ENCODE data around the gene DDAH2.
"Not testable (repeated sequence)": the region's sequence is repeated elsewhere in the genome, so short reads cannot be mapped to it uniquely, and the experiment has no call there.

Gene DDAH2

DNA sequence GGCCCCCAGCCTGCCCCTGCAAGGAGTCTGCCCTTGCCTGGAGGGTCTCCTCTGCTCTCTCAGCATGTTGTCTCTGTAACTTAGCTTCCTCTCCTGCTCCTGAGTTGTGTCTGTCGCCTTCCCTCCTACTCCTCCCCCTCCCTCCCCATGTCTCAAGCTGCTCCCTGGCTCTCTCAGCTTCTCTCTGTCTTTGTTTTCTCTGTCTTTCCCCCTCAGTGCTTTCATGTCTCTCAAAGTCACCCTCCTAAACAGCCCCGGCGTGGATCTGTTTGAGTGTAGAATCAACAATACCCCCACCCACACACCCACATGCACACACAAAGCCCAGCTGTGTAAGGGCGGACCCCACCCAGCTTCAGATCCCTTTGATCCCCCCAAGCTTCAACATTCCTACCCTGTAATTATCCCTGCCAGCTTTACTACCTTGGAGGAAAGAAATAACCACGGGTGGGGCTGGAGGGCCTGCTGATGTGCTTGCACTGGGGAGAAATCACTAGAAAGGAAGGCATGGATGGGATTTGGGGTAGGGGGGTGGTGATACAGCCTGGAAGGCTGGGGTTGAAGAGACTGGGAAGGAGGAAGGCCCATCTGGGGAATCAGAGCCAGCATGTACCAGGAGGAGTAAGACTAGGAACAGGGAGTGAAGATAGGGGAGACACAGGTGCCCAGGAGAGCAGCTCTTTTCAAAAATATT, 15.0 kb downstream of the DDAH2 start:
- no peak for DNase-seq (ENCODE audit: low read depth)

DNA sequence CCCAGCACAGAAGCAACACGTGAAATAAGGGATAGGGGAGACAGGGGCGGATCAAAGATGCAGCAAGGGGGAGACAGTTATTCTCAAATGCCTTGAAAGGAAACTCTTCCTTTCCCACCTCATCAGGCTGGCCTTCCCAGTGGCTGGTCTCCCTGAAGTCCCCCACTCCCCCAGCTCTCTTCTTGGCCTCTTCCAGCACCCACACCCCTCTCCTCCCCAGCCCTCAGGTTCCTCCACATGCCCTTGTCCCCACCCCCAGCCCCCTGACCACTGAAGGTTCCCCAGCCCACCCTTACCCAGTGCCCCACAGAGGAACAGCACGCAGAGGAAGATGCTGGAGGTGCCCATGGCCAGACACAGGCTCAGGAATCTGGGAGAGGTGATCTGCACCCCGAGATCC, 15.6 kb downstream of the DDAH2 start:
- no peak for DNase-seq (ENCODE audit: low read depth)

DNA sequence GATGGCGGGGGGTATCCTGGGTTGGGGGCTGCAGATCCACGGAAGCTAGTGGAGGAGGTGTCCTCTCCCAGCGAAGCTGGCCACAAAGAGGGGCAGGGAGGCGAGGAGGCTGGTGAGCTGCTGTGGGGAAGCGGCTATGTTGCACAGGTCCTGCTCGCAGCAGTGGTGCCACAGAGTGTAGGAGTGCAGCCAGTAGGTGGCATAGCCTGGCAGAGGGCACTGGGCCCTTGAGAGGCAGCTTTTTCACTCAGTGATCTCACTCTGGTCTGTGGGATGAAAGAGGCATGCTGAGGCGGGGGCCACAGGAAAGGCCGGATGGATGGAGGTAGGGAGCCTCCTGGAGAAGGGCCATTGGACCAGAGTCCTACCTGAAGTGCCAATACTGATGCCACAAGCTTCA, 16.8 kb downstream of the DDAH2 start:
- no peak for DNase-seq (ENCODE audit: low read depth)

DNA sequence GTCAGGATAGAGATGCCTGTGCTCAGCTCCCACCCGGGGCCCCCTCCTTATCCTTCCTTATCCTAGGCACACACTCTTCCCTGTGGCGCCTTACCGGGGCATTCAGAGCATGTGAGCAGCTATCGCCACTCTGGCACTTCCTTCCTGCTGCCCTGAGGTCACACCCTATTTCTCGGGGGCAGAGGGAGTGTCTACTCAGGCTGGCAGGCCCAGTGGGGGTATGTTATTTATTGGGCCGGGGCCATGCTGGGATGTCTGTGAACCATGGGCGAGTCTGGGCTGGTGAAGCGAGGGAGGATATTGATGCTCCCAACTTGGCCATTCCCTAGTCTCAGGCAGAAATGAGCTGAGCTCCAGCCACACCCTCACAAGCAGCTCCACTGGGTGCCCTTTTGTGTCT, 17.9 kb downstream of the DDAH2 start:
- no peak for DNase-seq (ENCODE audit: low read depth)

DNA sequence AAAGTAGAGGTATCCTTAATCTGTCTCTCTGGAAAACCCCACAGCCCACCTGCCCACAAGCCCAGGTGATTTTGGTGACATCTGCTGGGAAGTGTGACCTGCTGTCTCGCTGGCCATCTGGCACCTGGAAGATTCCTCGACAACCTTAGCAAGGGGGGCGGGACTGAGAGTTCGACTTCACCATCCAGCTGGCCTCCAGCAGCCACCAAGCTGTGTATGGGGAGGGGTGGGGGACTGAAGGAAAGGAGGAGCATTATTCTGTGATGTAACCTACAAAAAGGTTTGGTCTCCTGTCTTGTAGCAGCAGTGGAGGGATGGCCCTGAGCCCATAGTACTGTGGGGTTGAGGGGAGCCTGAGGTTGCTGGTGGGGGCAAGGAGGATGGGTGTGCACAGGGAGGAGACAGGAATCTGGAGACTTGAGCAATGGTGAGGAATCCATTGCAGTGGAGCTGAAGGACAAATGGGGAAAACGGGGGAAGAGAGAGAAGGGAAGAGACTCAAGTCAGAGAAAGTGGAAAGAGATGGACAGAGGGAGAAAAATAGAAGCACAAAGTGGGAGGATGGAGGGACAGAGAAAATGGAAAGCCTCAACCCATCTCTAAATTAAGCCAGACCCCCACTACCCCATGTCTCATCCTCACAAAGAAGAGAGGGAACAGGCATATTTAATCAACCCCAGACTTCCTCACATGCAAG, 18.4 kb downstream of the DDAH2 start:
- DNase-seq (ENCODE audit: low read depth) = no peak

DNA sequence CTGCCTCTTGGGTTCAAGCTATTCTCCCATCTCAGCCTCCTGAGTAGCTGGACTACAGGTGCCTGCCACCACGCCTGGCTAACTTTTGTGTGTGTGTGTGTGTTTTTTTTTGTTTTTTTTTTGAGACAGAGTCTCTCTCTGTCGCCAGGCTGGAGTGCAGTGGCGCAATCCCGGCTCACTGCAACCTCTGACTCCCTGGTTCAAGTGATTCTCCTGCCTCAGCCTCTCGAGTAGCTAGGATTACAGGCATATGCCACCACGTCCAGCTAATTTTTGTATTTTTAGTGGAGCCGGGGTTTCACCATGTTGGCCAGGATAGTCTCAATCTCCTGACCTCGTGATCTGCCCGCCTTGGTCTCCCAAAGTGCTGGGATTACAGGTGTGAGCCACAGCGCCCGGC, 19.9 kb downstream of the DDAH2 start:
- not testable (repeated sequence) for DNase-seq (ENCODE audit: low read depth)

DNA sequence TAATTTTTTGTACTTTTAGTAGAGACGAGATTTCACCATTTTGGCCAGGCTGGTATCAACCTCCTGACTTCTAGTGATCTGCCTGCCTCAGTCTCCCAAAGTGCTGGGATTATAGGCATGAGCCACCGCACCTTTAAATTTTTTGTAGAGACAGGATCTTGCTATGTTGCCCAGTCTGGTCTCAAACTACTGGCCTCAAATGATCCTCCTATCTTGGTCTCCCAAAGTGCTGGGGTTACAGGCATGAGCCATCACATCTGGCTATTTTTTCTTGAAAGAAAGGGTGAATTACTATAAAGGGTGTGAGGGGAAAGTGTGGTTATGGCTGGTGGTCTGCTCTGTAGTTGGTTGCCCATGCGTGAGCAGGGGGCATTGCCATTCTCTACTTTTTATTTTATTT, 20.9 kb downstream of the DDAH2 start:
- DNase-seq (ENCODE audit: low read depth) = no peak

DNA sequence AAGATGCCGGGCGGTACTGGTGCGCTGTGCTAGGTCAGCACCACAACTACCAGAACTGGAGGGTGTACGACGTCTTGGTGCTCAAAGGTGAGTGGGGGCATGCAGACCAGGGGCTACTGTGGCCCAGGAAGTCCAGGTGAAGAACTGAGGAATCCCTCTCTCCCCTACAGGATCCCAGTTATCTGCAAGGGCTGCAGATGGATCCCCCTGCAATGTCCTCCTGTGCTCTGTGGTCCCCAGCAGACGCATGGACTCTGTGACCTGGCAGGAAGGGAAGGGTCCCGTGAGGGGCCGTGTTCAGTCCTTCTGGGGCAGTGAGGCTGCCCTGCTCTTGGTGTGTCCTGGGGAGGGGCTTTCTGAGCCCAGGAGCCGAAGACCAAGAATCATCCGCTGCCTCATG, 21.4 kb downstream of the DDAH2 start:
- DNase-seq (ENCODE audit: low read depth) = no peak

DNA sequence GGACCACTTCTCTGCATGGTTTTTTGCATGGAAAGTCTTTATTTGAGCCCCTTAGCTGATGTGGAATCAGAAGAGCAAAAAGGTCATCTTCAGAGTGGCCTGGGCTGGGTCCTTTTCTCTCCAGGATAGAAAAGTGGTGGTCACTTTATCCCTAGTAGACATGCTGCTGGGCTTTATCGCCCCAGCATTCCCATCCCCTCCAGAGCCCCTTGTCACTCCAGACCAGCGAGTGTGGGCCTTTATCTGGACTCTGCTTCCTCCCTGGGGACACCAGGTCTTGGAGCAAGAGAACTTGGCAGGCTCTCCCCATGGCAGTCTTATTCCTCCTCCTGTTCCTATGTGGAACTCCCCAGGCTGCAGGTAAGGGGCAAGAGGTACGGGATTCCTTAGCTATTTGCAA, 22.5 kb downstream of the DDAH2 start, which contains the start of gene LY6G6F:
Gene LY6G6F (plus strand): TSS at position 268 of the 400 bp plus-strand sequence. CDS start 41 bp downstream, at position 309.
- no peak for DNase-seq (ENCODE audit: low read depth)

DNA sequence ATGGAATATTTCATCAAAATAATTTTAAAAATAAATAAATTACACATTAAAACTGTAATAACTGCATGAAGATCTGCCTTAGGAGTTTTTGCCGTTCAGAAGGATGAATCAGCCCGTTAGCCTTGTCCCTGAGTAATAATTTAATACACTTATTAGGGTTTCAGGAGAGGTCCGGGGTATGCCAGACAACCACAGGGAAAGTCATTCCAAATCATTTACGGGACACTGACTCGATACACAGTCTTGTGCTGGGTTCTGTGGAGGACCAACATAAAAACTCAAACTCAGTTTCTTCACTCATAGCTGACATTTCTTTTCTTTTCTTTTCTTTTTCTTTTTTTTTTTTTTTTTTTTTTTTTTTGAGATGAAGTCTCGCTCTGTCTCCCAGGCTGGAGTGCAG, 23.2 kb downstream of the DDAH2 start:
- DNase-seq (ENCODE audit: low read depth) = peak; percentile 31

DNA sequence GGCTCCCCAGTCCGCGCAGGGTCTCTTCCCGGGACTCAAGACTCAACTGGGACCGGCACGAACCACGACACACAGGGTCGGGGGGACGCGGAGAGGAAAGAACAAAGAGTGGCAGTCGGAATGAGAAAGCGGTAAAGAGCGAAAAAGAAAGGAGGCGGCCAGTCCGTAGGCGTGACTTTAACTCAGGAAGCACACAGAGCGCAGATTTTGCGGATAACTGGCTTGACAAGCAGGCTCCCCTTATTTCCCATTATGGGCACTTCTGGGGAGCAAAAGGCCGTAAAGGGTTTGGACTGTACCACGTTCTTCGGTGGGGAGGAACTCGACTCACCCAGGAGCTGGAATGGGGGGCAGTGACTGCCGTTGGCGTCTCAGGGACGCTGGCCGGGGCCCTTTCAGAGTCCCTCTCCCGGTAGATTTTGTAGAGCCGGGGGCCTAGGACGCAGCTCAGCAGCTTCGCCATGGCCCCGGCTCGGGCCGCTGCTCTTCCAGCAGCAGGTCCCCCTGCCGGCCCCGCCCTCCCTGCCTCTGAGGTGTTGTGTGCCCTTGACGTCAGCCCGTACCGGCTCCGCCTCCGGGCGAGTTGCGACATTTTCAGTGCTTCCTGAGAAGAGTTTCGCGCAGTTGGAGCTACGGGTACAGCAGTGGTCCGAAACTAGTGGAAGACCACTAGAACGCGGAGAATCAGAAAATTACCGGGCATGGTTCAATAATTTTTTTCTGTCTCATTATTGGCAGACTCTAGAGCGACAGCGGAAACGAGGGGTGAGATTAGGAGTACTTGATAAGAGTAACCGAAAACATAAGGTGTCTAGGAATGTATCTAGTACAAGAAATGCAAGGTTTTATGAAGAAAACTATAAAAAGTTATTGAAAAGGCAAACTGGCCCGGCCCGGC, 26.0 kb downstream of the DDAH2 start, which contains the start of gene ABHD16A:
Gene ABHD16A (minus strand): TSS at position 506 of the 898 bp plus-strand sequence. CDS start 43 bp downstream, at position 463.
- DNase-seq (ENCODE audit: low read depth) = peak; percentile 99

DNA sequence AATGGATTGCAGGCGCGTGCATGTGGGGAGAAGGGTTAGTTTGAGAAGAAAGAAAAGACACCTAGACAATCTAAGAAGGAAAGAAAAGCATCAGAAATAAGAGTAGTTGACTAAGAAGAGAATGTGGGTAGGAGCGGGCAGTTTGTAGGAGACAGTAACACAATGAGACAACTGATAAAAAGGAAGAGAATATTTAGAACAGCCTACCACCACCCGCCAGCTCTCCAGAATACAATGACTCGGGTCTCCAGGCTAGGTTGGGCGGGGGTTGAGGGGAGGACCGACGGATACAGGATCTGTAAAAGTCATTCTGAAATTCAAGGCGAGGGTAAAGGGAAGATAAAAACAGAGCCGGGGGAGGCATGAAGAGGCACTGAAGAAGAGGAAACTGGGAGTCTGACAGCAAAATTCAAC, 26.7 kb downstream of the DDAH2 start:
- DNase-seq (ENCODE audit: low read depth) = no peak

DNA sequence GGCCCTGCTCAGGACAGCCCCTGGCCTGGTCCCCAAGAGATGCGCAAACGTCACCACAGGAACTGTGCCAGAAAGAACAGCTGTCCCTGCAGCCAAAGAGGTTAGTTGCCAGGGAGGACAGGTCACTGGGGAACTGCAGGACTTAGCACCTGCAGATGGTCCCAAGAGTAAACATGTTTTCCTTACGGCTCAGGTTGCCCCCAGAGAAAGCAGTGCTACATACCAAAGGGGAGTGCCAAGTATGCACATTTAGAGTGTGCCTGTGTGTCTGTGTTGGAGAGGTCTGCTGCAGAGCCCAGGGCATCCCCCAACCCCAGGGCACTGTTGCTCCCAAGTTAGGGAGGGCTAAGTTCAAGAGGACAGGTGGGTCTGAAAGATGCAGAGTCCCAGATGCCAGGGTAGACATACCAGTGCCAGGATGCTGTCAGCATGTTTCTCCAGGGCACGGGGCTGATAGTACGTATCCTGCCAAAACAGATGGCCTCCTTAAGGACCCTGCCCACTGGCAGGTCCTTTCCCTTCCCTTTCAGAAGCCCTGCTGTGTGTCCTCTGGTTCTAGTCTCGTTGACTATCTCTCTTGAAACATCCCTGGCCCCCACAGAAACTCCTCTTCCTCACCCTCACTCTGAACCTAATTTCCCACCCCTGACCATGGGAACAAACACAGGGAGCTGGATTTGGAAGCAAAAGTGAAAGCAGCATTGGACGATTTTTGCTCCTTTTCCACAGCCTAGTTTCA, 27.3 kb downstream of the DDAH2 start:
- peak; percentile 39 for DNase-seq (ENCODE audit: low read depth)

DNA sequence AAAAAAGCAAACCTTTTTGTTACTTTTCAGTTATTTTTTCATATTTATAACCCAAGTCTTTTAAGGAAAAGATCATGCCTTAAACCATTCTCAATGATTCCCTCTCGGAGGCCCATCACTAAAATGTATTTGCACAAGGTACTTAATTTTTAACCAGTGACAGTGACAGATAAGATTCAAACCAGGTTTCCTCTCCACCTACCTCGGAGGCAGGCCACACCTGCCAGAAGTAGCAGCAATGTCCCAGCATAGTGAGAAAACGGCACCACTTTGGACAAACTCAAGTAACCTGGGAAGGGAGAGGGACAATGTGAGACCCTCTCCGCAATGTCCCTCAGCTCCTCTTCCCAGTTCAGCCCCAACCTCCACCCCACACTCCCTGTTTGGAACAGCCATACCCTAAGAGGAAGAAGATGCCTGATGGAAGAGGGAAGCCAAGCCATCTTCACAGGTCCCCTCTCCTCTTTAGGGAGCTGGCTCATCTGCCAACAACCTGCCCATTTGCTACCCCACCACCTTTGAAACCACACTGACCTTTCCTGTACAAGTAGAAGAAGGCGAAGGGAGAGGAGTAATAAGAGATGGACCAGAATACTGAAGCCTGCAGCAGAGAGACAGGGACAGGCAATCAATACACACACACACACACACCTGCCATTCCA, 28.2 kb downstream of the DDAH2 start:
- DNase-seq (ENCODE audit: low read depth) = no peak

DNA sequence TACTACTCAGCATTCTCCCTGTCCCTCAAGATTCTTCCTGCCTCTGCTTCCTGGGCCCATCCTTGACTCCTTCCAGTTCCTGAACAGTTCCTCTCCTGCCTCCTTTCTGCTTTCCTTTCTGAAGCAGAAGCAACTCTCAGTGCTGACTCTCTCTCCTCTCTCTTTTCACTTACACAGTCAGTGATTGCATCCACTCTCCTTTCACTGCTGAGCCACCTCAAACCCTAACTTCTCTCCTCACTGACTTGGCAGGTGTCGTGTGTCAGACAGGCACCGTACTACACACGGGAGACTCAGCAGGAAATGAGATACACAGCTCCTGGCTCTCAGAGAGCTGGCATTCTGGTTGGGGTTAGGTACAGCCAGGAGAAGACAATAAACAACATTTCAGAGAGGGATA, 31.5 kb downstream of the DDAH2 start:
- no peak for DNase-seq (ENCODE audit: low read depth)

DNA sequence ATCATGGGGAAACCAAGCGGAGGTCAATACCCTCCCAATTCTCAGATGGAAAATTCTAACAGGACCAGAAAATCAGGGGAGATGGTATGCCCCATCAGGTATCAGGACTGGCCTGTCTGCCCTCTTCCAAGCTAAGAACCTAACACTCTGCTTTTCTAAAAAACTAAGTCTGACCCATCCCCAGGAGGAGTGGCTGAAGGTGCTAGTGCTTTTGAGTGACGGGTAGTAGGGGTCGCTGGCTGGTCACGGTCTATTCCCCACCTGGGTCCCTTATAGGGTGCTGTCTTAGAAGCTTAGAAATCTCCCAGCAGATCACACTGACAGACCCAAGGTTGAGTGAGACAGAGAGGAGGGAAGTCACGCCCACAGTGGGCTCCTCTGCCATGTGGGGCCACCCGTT, 35.6 kb downstream of the DDAH2 start:
- no peak for DNase-seq (ENCODE audit: low read depth)

DNA sequence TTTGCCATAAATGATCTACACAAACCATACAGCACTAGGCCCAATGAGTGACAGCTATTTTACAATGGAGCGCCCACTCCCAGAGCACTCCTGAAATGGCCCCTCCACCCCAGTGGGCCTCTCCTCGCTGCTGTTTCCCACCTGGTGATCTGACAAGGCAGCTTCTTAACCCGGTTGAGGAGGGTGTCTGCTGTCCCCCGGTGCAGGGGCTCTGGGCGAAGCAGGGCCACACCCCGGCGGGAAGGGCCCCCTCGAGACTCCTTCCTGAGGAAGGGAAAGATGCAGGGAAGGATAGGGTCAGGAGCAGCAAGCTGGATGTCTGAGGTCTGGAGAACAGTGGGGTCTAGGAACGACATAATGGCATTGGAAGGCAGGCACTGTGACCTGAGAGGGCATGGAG, 36.2 kb downstream of the DDAH2 start:
- DNase-seq (ENCODE audit: low read depth) = no peak

DNA sequence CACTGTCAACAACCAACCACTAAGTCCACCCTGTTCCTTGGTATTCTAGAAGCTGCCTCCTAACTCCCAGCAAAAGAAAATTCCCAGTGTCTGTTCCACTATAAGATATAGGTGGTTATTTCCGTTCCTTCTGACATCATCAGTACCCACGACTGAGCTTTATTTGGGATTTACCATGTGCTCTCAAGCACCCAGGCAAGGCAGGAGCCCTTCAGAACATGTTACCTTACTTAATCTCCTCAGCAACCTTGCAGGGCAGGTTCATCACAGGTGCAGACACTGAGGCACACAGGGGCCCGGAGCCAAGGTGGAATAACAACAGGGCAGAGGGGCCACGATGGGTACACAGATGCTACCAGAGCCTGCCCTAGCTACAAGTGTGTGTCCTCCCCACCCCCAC, 36.7 kb downstream of the DDAH2 start:
- DNase-seq (ENCODE audit: low read depth) = no peak

DNA sequence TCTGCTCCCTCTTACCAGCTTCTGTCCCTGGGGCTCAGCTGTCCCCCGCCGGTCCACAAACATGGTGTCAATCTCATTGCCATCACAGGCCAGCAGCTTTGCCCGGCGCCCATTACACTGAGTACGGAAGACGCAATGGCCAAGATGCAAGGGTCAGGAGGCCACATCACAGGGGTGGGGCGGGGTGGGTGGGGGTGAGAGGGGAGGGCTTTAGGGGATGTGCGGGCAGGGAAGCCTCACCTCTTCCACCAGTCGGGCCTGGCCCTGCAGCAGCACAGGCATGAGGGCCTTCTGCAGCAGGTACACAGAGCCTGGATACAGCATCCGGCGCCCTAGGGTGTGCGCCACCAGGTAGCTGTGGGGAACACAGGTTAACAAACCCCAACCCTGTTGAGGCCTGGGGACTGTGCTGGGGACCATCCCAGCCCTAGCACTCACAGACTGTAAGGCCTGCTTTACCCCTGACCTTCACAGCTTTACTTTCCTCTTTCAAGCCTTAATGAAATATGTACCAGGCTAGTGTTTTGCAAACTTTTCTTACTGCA, 37.5 kb downstream of the DDAH2 start:
- DNase-seq (ENCODE audit: low read depth) = no peak

DNA sequence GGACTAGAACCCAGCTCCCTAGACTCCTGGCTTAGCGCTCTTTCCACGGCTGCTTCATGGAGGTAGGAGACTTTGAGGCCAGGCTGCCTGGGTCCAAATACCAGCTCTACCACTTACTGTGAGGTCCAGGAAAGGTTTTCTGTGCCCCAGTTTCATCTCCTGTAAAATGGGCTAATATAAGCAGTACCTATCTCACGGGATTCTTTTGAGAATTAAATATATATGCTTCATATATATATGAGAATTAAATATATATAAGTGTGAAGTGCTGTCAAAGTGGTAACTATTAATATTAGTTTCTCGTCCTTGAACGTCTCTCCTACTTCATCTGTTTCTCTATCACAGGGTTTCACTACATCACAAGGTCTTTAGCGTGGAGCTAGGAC, 38.0 kb downstream of the DDAH2 start:
- no peak for DNase-seq (ENCODE audit: low read depth)
